GM19438 (cell line): ENCODE data around the gene AIFM2.
"Not testable (repeated sequence)": the region's sequence is repeated elsewhere in the genome, so short reads cannot be mapped to it uniquely, and the experiment has no call there.

ENCODE experiments used
- ATAC-seq: cut with Tn5 transposase; IDR thresholded peaks from one replicate; pipeline ENCODE4 v1.9.1; 2021; ENCODE audit warnings: low read depth; ENCODE audit not compliant: unreplicated experiment

Gene AIFM2

GRCh38 chr10:70132098-70133029 lies at the start of gene AIFM2:
Gene AIFM2, minus strand, starts transcription at chr10:70132825. Its CDS starts 8,741 bp downstream, at chr10:70124084.
- ATAC-seq: peak; percentile 79

GRCh38 chr10:70179209-70179608 lies 46.6 kb upstream of the AIFM2 start:
- not testable (repeated sequence) for ATAC-seq

GRCh38 chr10:70178139-70178725 lies 45.6 kb upstream of the AIFM2 start:
- no peak for ATAC-seq

- no peak for ATAC-seq
Measured at GRCh38 chr10:70176441-70176840, 43.8 kb upstream of the AIFM2 start.

GRCh38 chr10:70175516-70175915 lies 42.9 kb upstream of the AIFM2 start:
- no peak for ATAC-seq

GRCh38 chr10:70174058-70174741 lies 41.6 kb upstream of the AIFM2 start:
- ATAC-seq: no peak

- peak; percentile 10 for ATAC-seq
Measured at GRCh38 chr10:70169649-70170364, 37.2 kb upstream of the AIFM2 start.

GRCh38 chr10:70169011-70169410 lies 36.4 kb upstream of the AIFM2 start:
- no peak for ATAC-seq

GRCh38 chr10:70167246-70167645 lies 34.6 kb upstream of the AIFM2 start:
- ATAC-seq: no peak

- ATAC-seq: no peak
Measured at GRCh38 chr10:70166394-70166793, 33.8 kb upstream of the AIFM2 start.

- ATAC-seq: no peak
Measured at GRCh38 chr10:70164163-70164562, 31.5 kb upstream of the AIFM2 start.

- ATAC-seq: no peak
Measured at GRCh38 chr10:70163448-70163847, 30.8 kb upstream of the AIFM2 start.

GRCh38 chr10:70162892-70163201 lies 30.2 kb upstream of the AIFM2 start:
- ATAC-seq: no peak

GRCh38 chr10:70162151-70162891 lies 29.7 kb upstream of the AIFM2 start:
- no peak for ATAC-seq

- ATAC-seq: no peak
Measured at GRCh38 chr10:70160798-70161197, 28.2 kb upstream of the AIFM2 start.

GRCh38 chr10:70159366-70159765 lies 26.7 kb upstream of the AIFM2 start:
- not testable (repeated sequence) for ATAC-seq

GRCh38 chr10:70158113-70158512 lies 25.5 kb upstream of the AIFM2 start:
- no peak for ATAC-seq

- no peak for ATAC-seq
Measured at GRCh38 chr10:70155255-70155838, 22.7 kb upstream of the AIFM2 start.

- ATAC-seq: no peak
Measured at GRCh38 chr10:70148516-70148915, 15.9 kb upstream of the AIFM2 start.

GRCh38 chr10:70147259-70147625 lies 14.6 kb upstream of the AIFM2 start:
- no peak for ATAC-seq
